ENCODE measurements around the gene IFI35.

DNA sequence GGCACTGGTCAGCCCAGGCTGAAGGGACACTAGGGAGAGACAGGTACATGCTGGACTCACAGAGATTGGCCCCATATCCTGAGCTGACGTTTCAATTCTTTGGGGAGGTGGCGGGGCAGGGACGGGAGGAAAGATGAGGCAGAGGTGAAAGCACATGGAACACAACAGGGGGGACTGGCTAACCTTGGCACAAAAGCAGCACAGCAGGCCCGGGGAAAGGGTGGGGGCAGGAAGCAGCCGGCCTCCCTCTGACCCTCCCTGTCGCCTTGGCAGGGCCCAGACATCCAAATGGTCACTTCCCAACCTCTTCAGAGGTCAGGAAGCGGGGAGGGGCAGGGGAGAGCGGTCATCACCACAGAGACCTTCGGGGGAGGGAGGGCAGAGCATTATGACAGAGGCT is 9.0 kb downstream of the IFI35 start:
- no peak for TF ChIP-seq POLR2A (IDR thresholded peaks at IDR 0.05; ENCODE audit: low read length)
- TF ChIP-seq GATA1 (IDR thresholded peaks at IDR 0.05; ENCODE audit: low read depth, low read length) = no peak
